Suprapubic skin (tissue), 4 donors: ENCODE measurements around the gene TNIP1.

Experiments
- CTCF ChIP-seq, 2 donors: fragments of 200-600 bp in 1 of 2; fragments of 450-650 bp in 1 of 2; sonication (generic) in 1 of 2; IDR thresholded peaks; one replicate each; pipeline ENCODE4 v1.5.1; 2016 to 2019; ENCODE audit warnings: antibody characterized with exemption in 2 of 2, mild to moderate bottlenecking in 1 of 2, moderate library complexity in 1 of 2
- EP300 ChIP-seq: sonication (generic); formaldehyde crosslinking; IDR thresholded peaks from one replicate; pipeline ENCODE4 v1.6.1; 2017; ENCODE audit warnings: antibody characterized with exemption
- POLR2A ChIP-seq, 2 donors: fragments of 450-650 bp; IDR thresholded peaks; one replicate each; pipeline ENCODE4 v1.6.1; 2017; ENCODE audit warnings: antibody characterized with exemption in 2 of 2, mild to moderate bottlenecking in 2 of 2, moderate library complexity in 2 of 2
- POLR2AphosphoS5 ChIP-seq, 3 donors: sonication (generic); formaldehyde crosslinking; IDR thresholded peaks; one replicate each; pipeline ENCODE4 v1.6.1; 2017; ENCODE audit warnings: antibody characterized with exemption in 3 of 3

- TF ChIP-seq POLR2AphosphoS5 (IDR thresholded peaks at IDR 0.05) (no peak), EP300 (no peak), POLR2A (IDR thresholded peaks at IDR 0.05) (no peak), CTCF (IDR thresholded peaks at IDR 0.05) (no peak)
Measured at GRCh38 chr5:150987746-150988145, 93.1 kb downstream of the TNIP1 start.
